ENCODE measurements around the gene C4orf50.

DNA sequence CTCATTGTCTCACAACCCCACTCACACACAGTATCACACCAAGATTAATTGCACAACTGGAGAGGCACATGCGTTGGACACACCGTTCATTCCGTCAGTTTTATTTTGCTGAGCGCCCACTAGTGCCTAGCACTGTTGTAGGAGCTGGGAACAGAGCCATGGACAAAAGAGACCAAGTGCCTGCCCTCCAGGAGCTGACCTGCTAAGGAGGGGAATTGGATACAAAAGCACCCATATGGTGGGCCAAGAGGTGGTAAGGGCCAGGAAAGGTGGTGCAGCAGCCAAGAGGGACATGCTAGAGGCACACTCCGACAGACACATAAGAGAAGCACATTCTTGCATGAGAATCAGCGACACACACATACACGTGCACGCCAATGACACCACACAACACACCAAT is 124.6 kb downstream of the C4orf50 start:
- TF ChIP-seq, protein P1, sequence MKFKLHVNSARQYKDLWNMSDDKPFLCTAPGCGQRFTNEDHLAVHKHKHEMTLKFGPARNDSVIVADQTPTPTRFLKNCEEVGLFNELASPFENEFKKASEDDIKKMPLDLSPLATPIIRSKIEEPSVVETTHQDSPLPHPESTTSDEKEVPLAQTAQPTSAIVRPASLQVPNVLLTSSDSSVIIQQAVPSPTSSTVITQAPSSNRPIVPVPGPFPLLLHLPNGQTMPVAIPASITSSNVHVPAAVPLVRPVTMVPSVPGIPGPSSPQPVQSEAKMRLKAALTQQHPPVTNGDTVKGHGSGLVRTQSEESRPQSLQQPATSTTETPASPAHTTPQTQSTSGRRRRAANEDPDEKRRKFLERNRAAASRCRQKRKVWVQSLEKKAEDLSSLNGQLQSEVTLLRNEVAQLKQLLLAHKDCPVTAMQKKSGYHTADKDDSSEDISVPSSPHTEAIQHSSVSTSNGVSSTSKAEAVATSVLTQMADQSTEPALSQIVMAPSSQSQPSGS (IDR thresholded peaks at IDR 0.05; ENCODE audit: low read length), result no peak
- TF ChIP-seq FOS (IDR thresholded peaks at IDR 0.05; ENCODE audit: borderline replicate concordance, extremely low read depth, insufficient read length) (no peak), CEBPB (IDR thresholded peaks at IDR 0.05; ENCODE audit: borderline replicate concordance in 1 of 2, low read depth in 2 of 2, low read length in 2 of 2) (no peak), BRCA1 (IDR thresholded peaks at IDR 0.05; ENCODE audit: low read depth, low read length) (no peak), POLR2A (IDR thresholded peaks at IDR 0.05; ENCODE audit: low read depth, low read length) (no peak), HDAC2 (IDR thresholded peaks at IDR 0.05) (no peak), KAT2A (conservative IDR thresholded peaks at IDR 0.05; ENCODE audit: control insufficient read depth, low read depth, low read length) (no peak), EZH2 (IDR thresholded peaks at IDR 0.05; ENCODE audit: borderline replicate concordance, control insufficient read depth, low read depth, low read length) (no peak), SRF (IDR thresholded peaks at IDR 0.05; ENCODE audit: low read depth in 2 of 2, low read length in 2 of 2) (no peak)
- TF ChIP-seq, protein P2, sequence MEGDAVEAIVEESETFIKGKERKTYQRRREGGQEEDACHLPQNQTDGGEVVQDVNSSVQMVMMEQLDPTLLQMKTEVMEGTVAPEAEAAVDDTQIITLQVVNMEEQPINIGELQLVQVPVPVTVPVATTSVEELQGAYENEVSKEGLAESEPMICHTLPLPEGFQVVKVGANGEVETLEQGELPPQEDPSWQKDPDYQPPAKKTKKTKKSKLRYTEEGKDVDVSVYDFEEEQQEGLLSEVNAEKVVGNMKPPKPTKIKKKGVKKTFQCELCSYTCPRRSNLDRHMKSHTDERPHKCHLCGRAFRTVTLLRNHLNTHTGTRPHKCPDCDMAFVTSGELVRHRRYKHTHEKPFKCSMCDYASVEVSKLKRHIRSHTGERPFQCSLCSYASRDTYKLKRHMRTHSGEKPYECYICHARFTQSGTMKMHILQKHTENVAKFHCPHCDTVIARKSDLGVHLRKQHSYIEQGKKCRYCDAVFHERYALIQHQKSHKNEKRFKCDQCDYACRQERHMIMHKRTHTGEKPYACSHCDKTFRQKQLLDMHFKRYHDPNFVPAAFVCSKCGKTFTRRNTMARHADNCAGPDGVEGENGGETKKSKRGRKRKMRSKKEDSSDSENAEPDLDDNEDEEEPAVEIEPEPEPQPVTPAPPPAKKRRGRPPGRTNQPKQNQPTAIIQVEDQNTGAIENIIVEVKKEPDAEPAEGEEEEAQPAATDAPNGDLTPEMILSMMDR (IDR thresholded peaks at IDR 0.05 in 2 of 3, conservative IDR thresholded peaks at IDR 0.05 in 1 of 3; ENCODE audit: control insufficient read depth in 2 of 3, extremely low read depth in 1 of 3, insufficient read depth in 1 of 3, low read depth in 3 of 3, low read length in 3 of 3), result no peak
- TF ChIP-seq, protein P3, sequence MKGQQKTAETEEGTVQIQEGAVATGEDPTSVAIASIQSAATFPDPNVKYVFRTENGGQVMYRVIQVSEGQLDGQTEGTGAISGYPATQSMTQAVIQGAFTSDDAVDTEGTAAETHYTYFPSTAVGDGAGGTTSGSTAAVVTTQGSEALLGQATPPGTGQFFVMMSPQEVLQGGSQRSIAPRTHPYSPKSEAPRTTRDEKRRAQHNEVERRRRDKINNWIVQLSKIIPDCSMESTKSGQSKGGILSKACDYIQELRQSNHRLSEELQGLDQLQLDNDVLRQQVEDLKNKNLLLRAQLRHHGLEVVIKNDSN (IDR thresholded peaks at IDR 0.05; ENCODE audit: borderline replicate concordance, extremely low read length, insufficient read depth, low read depth, low read length), result no peak

Data from GM12878 (cell line).